Neuronal stem cell (in vitro differentiated cells): ENCODE data around the gene PDGFC.

Source experiments
- DNase-seq: peaks from one replicate; pipeline ENCODE4 v3.0.0-alpha.2; 2013; ENCODE audit warnings: low spot score
- H2AFZ ChIP-seq: one replicate; pipeline ENCODE4 v1.6.1; 2013; ENCODE audit warnings: mild to moderate bottlenecking, low read length, inconsistent platforms
- H2AK5ac ChIP-seq: 2 replicates; pipeline ENCODE4 v1.6.1; 2013; ENCODE audit warnings: low read depth, mild to moderate bottlenecking, inconsistent platforms, low read length, moderate library complexity, mixed read lengths
- H2BK120ac ChIP-seq: 2 replicates; pipeline ENCODE4 v1.6.1; 2013; ENCODE audit warnings: low read depth, mild to moderate bottlenecking, inconsistent platforms, low read length, moderate library complexity, mixed read lengths
- H2BK12ac ChIP-seq: one replicate; pipeline ENCODE4 v1.6.1; 2013; ENCODE audit warnings: low read length, inconsistent platforms
- H2BK15ac ChIP-seq: 2 replicates; pipeline ENCODE4 v1.6.1; 2013; ENCODE audit warnings: mild to moderate bottlenecking, low read length, inconsistent platforms, mixed read lengths
- H2BK5ac ChIP-seq: one replicate; pipeline ENCODE4 v1.6.1; 2013; ENCODE audit warnings: inconsistent platforms, mild to moderate bottlenecking, low read length, moderate library complexity
- H3K14ac ChIP-seq: one replicate; pipeline ENCODE4 v1.6.1; 2013; ENCODE audit warnings: low read length, inconsistent platforms
- H3K18ac ChIP-seq: 2 replicates; pipeline ENCODE4 v1.6.1; 2013; ENCODE audit warnings: low read length, inconsistent platforms
- H3K23ac ChIP-seq: 2 replicates; pipeline ENCODE4 v1.6.1; 2013; ENCODE audit warnings: low read depth, mild to moderate bottlenecking, mixed read lengths, low read length, inconsistent platforms; ENCODE audit not compliant: poor library complexity
- H3K27ac ChIP-seq: replicated peaks from 3 replicates; pipeline ENCODE4 v1.5.1; 2013; ENCODE audit warnings: low read length, inconsistent platforms
- H3K27me3 ChIP-seq, 3 experiments: 2 replicates each; pipeline ENCODE4 v1.6.1; 2013; ENCODE audit warnings: low read length in 3 of 3, mild to moderate bottlenecking in 2 of 3, inconsistent platforms in 1 of 3, low read depth in 1 of 3, mixed read lengths in 1 of 3, moderate library complexity in 1 of 3; ENCODE audit not compliant: control insufficient read depth in 3 of 3, insufficient read depth in 3 of 3
- H3K36me3 ChIP-seq, 2 donors: replicated peaks in 1 of 2; 2 replicates each; pipeline ENCODE4 v1.6.1; 2013; ENCODE audit warnings: low read length in 2 of 2; ENCODE audit not compliant: control insufficient read depth in 2 of 2, insufficient read depth in 2 of 2
- H3K4ac ChIP-seq: 2 replicates; pipeline ENCODE4 v1.6.1; 2013; ENCODE audit warnings: inconsistent platforms, mild to moderate bottlenecking, low read length, moderate library complexity
- H3K4me1 ChIP-seq, 2 donors: 1 replicate in 1 of 2; 2 replicates in 1 of 2; pipeline ENCODE4 v1.6.1; 2013; ENCODE audit warnings: low read length in 2 of 2, low read depth in 1 of 2; ENCODE audit not compliant: control insufficient read depth in 2 of 2, insufficient read depth in 1 of 2
- H3K4me2 ChIP-seq: one replicate; pipeline ENCODE4 v1.6.1; 2013; ENCODE audit warnings: mild to moderate bottlenecking, low read length, inconsistent platforms; ENCODE audit not compliant: insufficient read depth, poor library complexity, severe bottlenecking
- H3K4me3 ChIP-seq, 2 donors: 2 replicates each; pipeline ENCODE4 v1.5.1; 2013; ENCODE audit warnings: low read length in 2 of 2, mild to moderate bottlenecking in 2 of 2, inconsistent platforms in 1 of 2, moderate library complexity in 1 of 2
- H3K79me1 ChIP-seq: one replicate; pipeline ENCODE4 v1.6.1; 2013; ENCODE audit warnings: low read depth, mild to moderate bottlenecking, inconsistent platforms, low read length, moderate library complexity
- H3K9ac ChIP-seq: one replicate; pipeline ENCODE4 v1.6.1; 2013; ENCODE audit warnings: mild to moderate bottlenecking, low read depth, low read length, inconsistent platforms; ENCODE audit not compliant: poor library complexity
- H3K9me3 ChIP-seq, 2 donors: replicated peaks in 1 of 2; 2 replicates each; pipeline versions ENCODE3 to v1.6.1; 2013; ENCODE audit warnings: low read length in 2 of 2, mild to moderate bottlenecking in 2 of 2, inconsistent platforms in 1 of 2, low read depth in 1 of 2, mixed read lengths in 1 of 2, moderate library complexity in 1 of 2; ENCODE audit not compliant: control insufficient read depth in 2 of 2, insufficient read depth in 1 of 2
- H4K8ac ChIP-seq: one replicate; pipeline ENCODE4 v1.6.1; 2013; ENCODE audit warnings: low read depth, mild to moderate bottlenecking, inconsistent platforms, low read length, moderate library complexity
- H4K91ac ChIP-seq: one replicate; pipeline ENCODE4 v1.6.1; 2013; ENCODE audit warnings: low read length, low read depth, mild to moderate bottlenecking, inconsistent platforms; ENCODE audit not compliant: poor library complexity
- WGBS, 2 donors: extraction: QIAGEN DNeasy Blood & Tissue Kit; methylation state at CpG; one replicate each; pipeline ENCODE4 v1.1.7; 2013; ENCODE audit warnings: missing lambda C conversion rate in 2 of 2, mixed read lengths in 1 of 2; ENCODE audit not compliant: insufficient read length in 2 of 2, insufficient replicate concordance in 1 of 2; ENCODE audit errors: extremely low coverage in 2 of 2; 5-methylcytosine and 5-hydroxymethylcytosine counted together

Gene PDGFC

GRCh38 chr4:156970501-156971164 lies 966 bp downstream of the PDGFC start:
- Histone ChIP-seq H3K27me3 (peaks cover 0 to 4% (median 0%) of the 10 kb centered on the region in 3 experiments), H4K91ac (no peak overlapping the region), H3K4me3 (peak overlapping the region; percentile 57 to 93), H2BK120ac (no peak overlapping the region), H3K23ac (no peak overlapping the region), H3K4ac (no peak overlapping the region), H3K36me3 (no peaks in the 10 kb centered on the region), H3K18ac (no peak overlapping the region), H3K79me1 (no peaks in the 10 kb centered on the region), H3K27ac (no peak overlapping the region), H2BK15ac (no peak overlapping the region), H3K4me1 (peaks cover 0 to 26% of the 10 kb centered on the region in 2 donors), H2BK5ac (no peak overlapping the region), H2AK5ac (no peak overlapping the region), H4K8ac (no peak overlapping the region), H3K9ac (peak overlapping the region; percentile 71), H3K4me2 (peak overlapping the region; percentile 97), H3K14ac (no peak overlapping the region), H2AFZ (peak overlapping the region; percentile 94), H2BK12ac (no peak overlapping the region), H3K9me3 (no peaks in the 10 kb centered on the region)
- DNase-seq: peak; percentile 54
- no CpG with 5 or more reads among the region's 22 CpGs for WGBS, 2 donors

- Histone ChIP-seq H2BK5ac (no peak overlapping the region), H3K4me3 (peak overlapping the region in 1 of 2 donors; percentile 57), H3K14ac (no peak overlapping the region), H3K23ac (no peak overlapping the region), H3K79me1 (no peaks in the 10 kb centered on the region), H2BK120ac (no peak overlapping the region), H3K4me1 (peaks cover 0 to 19% of the 10 kb centered on the region in 2 donors), H3K9ac (no peak overlapping the region), H2AFZ (peak overlapping the region; percentile 94), H2BK12ac (no peak overlapping the region), H3K18ac (no peak overlapping the region), H3K27me3 (peaks cover 0 to 4% (median 0%) of the 10 kb centered on the region in 3 experiments), H3K4me2 (peak overlapping the region; percentile 97), H4K91ac (no peak overlapping the region), H3K9me3 (no peaks in the 10 kb centered on the region), H4K8ac (no peak overlapping the region), H3K4ac (no peak overlapping the region), H3K27ac (no peak overlapping the region), H2BK15ac (no peak overlapping the region), H3K36me3 (no peaks in the 10 kb centered on the region), H2AK5ac (no peak overlapping the region)
- no peak for DNase-seq
- no CpG with 5 or more reads among the region's 2 CpGs for WGBS, 2 donors
Measured at GRCh38 chr4:156969911-156970310, 1.7 kb downstream of the PDGFC start.

GRCh38 chr4:156969101-156969500 lies 2.5 kb downstream of the PDGFC start:
- no CpG with 5 or more reads among the region's 3 CpGs for WGBS, 2 donors
- Histone ChIP-seq H3K4me1 (peaks cover 0 to 19% of the 10 kb centered on the region in 2 donors), H2AFZ (no peak overlapping the region), H3K4ac (no peak overlapping the region), H3K9ac (no peak overlapping the region), H3K14ac (no peak overlapping the region), H2BK120ac (no peak overlapping the region), H2AK5ac (no peak overlapping the region), H3K27ac (no peak overlapping the region), H4K91ac (no peak overlapping the region), H2BK5ac (no peak overlapping the region), H3K9me3 (no peaks in the 10 kb centered on the region), H3K36me3 (no peaks in the 10 kb centered on the region), H4K8ac (no peak overlapping the region), H2BK15ac (no peak overlapping the region), H3K27me3 (peaks cover 0 to 4% (median 0%) of the 10 kb centered on the region in 3 experiments), H2BK12ac (peak overlapping the region; percentile 7), H3K4me2 (no peak overlapping the region), H3K18ac (no peak overlapping the region), H3K79me1 (no peaks in the 10 kb centered on the region), H3K4me3 (peak overlapping the region in 1 of 2 donors; percentile 57), H3K23ac (no peak overlapping the region)
- no peak for DNase-seq

- Histone ChIP-seq H2AK5ac (no peak overlapping the region), H4K91ac (no peak overlapping the region), H3K14ac (no peak overlapping the region), H3K27me3 (peaks cover 0 to 4% (median 0%) of the 10 kb centered on the region in 3 experiments), H2BK120ac (no peak overlapping the region), H2BK12ac (no peak overlapping the region), H2AFZ (no peak overlapping the region), H2BK5ac (no peak overlapping the region), H3K9me3 (no peaks in the 10 kb centered on the region), H4K8ac (no peak overlapping the region), H3K4me2 (no peak overlapping the region), H3K27ac (no peak overlapping the region), H3K4me3 (peak overlapping the region in 1 of 2 donors; percentile 57), H3K36me3 (no peaks in the 10 kb centered on the region), H3K4ac (no peak overlapping the region), H3K18ac (no peak overlapping the region), H3K9ac (no peak overlapping the region), H3K79me1 (no peaks in the 10 kb centered on the region), H3K4me1 (peaks cover 0 to 19% of the 10 kb centered on the region in 2 donors), H3K23ac (no peak overlapping the region), H2BK15ac (no peak overlapping the region)
- peak; percentile 54 for DNase-seq
- WGBS, 2 donors: no CpG with 5 or more reads among the region's 2 CpGs
Measured at GRCh38 chr4:156968479-156968984, 3.1 kb downstream of the PDGFC start.
